Thoracic aorta (tissue), 2 donors: ENCODE results near the gene MLN. TPM values are rescaled to one million over a fixed set of nuclear protein-coding genes. Genes with fewer than 3 reads are reported as not detected.

Experiments used
- ATAC-seq: fragments of 150-250 bp; one replicate; pipeline ENCODE4 v1.8.0; 2017; ENCODE audit warnings: low read depth; ENCODE audit not compliant: insufficient number of reproducible peaks, low FRiP score
- DNase-seq: peaks from one replicate; pipeline ENCODE4 v3.0.0-alpha.2; 2020; ENCODE audit warnings: low spot score
- H3K27ac ChIP-seq, 2 donors: fragments of 200-600 bp; sonication (generic); 1 replicate in 1 of 2; 2 replicates in 1 of 2; pipeline ENCODE4 v1.5.1; 2016; ENCODE audit warnings: mild to moderate bottlenecking in 2 of 2, moderate library complexity in 2 of 2
- H3K27me3 ChIP-seq: fragments of 200-600 bp; sonication (generic); replicated peaks from 2 replicates; pipeline ENCODE4 v1.6.0; 2016; ENCODE audit warnings: mild to moderate bottlenecking; ENCODE audit not compliant: insufficient read depth
- H3K36me3 ChIP-seq: fragments of 200-600 bp; sonication (generic); one replicate; pipeline ENCODE4 v1.5.1; 2016
- H3K4me1 ChIP-seq, 2 donors: fragments of 200-600 bp; sonication (generic); 1 replicate in 1 of 2; 2 replicates in 1 of 2; pipeline versions ENCODE4 v1.5.1 to v1.6.0; 2016; ENCODE audit warnings: low read depth in 2 of 2, mild to moderate bottlenecking in 1 of 2; ENCODE audit not compliant: control insufficient read depth in 1 of 2
- H3K4me3 ChIP-seq: fragments of 200-600 bp; sonication (generic); 2 replicates; pipeline ENCODE4 v1.5.1; 2016; ENCODE audit warnings: mild to moderate bottlenecking
- H3K9me3 ChIP-seq: fragments of 200-600 bp; sonication (generic); 2 replicates; pipeline ENCODE4 v1.5.1; 2016
- total RNA-seq, 2 donors: library from RNA; depleted of rRNA; stranded (reverse); fragments of >200 nt; gene quantifications; one replicate each; pipeline versions ENCODE4 v1.1.0 to v1.2.3, GENCODE V29; 2016
- TF ChIP-seq, protein P1 (sequence below): fragments of 200-600 bp; sonication (generic); IDR thresholded peaks from one replicate; pipeline ENCODE4 v1.5.1; 2019; ENCODE audit warnings: antibody characterized with exemption

Gene MLN
- total RNA-seq, 2 donors from 2014 or later: not detected

DNA sequence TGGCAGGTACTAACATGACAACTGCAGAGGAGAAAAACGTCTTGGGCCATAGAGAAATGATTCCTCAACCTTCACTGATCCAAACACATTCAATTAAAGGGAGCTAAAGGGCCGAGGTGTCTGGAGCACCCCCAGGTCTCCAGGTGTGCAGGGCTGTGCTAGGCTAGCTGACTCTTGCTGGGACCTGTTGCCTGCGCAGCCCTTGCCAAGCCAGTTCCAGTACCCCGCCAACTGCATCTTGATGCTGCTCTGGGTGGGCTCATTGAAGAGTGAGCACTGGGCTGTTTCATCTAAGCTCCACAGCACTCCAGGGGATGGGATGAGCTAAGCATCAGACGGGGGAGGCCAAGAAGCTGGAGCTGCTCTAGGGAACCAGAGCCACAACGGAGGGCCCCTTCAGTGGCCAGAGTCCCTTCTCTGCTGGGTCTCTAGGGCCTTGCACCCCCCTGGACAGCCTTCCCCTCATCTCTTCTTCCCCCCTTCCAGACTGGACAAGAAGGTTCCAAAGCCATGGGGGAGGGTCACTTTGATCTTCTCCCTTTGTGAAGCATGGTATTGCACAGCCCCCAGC is 30.8 kb downstream of the MLN start:
- peak overlapping the region; percentile 10 to 83 for H3K27ac ChIP-seq
- DNase-seq: no peak
- peaks cover 19 to 54% of the 10 kb centered on the region in 2 donors for H3K4me1 ChIP-seq
- H3K9me3 ChIP-seq: no peaks in the 10 kb centered on the region
- ATAC-seq: no peak
- TF ChIP-seq, protein P1, sequence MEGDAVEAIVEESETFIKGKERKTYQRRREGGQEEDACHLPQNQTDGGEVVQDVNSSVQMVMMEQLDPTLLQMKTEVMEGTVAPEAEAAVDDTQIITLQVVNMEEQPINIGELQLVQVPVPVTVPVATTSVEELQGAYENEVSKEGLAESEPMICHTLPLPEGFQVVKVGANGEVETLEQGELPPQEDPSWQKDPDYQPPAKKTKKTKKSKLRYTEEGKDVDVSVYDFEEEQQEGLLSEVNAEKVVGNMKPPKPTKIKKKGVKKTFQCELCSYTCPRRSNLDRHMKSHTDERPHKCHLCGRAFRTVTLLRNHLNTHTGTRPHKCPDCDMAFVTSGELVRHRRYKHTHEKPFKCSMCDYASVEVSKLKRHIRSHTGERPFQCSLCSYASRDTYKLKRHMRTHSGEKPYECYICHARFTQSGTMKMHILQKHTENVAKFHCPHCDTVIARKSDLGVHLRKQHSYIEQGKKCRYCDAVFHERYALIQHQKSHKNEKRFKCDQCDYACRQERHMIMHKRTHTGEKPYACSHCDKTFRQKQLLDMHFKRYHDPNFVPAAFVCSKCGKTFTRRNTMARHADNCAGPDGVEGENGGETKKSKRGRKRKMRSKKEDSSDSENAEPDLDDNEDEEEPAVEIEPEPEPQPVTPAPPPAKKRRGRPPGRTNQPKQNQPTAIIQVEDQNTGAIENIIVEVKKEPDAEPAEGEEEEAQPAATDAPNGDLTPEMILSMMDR: no peak
- H3K27me3 ChIP-seq: no peaks in the 10 kb centered on the region
- no peak overlapping the region for H3K4me3 ChIP-seq
- H3K36me3 ChIP-seq: peaks cover 46% of the 10 kb centered on the region

DNA sequence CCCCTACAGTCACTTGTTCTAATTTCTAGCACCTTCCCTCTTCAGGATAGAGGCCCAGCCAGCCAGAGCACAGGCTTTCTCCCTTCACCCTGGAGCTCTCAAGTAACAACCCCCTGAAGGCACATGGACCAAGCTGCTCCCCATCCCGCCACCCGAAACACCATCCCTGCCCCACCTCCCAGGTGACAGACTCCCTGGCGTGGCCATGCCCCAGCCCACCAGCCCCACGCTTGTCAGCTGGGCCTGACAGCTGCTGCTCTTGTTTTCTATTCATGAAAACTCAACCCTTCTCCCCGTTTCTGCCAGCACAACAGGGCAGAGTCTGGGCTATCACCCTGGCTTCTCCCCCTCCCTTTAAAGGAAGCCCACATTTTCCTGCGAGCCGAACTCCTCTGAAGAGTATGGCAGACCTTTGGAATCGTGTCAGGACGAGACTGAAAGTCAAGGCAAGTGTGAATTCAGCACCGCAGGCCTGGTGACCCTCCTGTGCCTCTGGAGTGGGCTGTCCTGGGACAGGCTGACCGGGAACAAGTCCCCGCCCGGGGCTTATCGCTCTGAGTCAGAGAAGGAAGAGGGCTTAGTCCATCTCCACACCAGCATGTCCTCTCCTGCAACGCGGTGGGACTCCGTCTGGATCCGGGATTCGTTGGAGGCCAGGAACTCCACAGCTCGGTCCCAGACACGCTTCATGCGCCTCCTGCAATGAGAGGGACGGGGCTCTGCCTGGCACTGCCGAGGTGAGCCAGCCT is 31.5 kb downstream of the MLN start:
- Histone ChIP-seq H3K9me3 (no peaks in the 10 kb centered on the region), H3K27ac (peak overlapping the region; percentile 83 to 85), H3K27me3 (no peaks in the 10 kb centered on the region), H3K4me3 (peak overlapping the region; percentile 57), H3K36me3 (peaks cover 39% of the 10 kb centered on the region), H3K4me1 (peaks cover 19 to 54% of the 10 kb centered on the region in 2 donors)
- ATAC-seq (no peak), DNase-seq (no peak)
- TF ChIP-seq, protein P1: no peak

DNA sequence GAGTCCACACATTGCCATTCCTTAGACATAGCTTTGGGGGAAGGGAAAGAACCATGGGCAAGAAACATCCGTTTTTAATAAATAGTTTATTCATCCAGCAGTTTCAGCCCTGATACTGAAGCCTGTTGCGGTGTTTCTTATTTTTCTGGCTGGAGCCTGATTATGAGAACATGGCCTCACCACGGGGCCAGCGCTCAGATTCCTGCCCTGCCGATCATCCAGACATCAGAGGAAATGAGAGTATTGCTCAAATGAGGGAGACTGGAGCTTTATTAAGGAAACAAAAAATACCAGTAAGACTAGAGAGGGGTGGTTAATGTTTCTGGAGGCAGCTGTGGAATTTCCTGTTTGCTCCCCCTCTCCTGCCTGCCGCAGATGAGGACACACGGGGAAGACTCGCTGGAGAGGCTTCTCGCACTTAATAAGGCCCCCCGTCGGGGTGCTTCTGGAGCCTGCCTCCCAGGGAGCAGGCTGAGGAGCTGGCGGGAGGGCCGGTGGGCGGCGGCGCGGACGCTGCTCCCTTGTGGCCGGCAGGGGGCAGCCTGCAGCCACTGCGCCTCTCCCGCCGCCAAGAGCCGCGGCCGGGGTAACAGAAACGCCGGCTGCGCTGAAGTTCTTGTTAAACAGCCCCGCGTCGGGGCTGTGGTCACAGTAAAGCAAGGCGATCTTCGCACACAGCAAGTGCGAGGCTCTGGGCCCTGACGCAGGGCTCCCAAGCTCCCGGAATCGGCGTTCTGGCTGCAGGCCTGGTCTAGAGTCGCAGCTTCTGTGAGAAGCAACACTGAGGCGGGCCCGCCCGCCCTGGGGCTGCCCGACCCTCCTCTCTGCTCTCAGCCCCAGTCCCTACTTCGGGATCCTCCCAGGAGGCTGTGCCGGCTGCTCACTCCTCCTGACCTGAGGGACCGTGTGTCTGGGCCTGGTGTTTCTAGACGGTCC is 32.4 kb downstream of the MLN start:
- peak; percentile 56 for ATAC-seq
- TF ChIP-seq, protein P1: peak; percentile 96
- peaks cover 30% of the 10 kb centered on the region for H3K36me3 ChIP-seq
- H3K27ac ChIP-seq: peak overlapping the region; percentile 83 to 85
- H3K9me3 ChIP-seq: no peaks in the 10 kb centered on the region
- peak overlapping the region; percentile 57 for H3K4me3 ChIP-seq
- peaks cover 19 to 54% of the 10 kb centered on the region in 2 donors for H3K4me1 ChIP-seq
- no peak for DNase-seq
- H3K27me3 ChIP-seq: no peaks in the 10 kb centered on the region

DNA sequence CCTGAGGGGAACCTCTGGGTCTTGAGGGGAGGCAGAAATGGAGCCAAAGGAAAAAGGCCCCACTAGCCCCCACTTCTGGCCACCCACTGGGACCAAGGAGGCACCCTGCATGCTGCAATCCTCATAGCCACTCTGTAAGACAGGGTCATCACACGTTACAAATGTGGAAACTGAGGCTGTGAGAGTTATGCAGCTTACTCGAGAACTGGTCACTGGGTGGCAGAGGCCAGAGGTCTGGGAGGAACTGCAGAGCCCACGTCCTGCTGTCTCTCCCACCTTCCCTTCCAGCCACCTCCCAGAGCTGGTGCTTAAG is 33.0 kb downstream of the MLN start:
- no peak for DNase-seq
- TF ChIP-seq, protein P1: no peak
- Histone ChIP-seq H3K36me3 (peaks cover 24% of the 10 kb centered on the region), H3K4me1 (peaks cover 19 to 54% of the 10 kb centered on the region in 2 donors), H3K9me3 (no peaks in the 10 kb centered on the region), H3K4me3 (peak overlapping the region; percentile 57), H3K27me3 (no peaks in the 10 kb centered on the region), H3K27ac (peak overlapping the region; percentile 83 to 85)
- no peak for ATAC-seq
